HCT116 (cell line): ENCODE measurements around the gene HOXC13. TPM values are rescaled to one million over a fixed set of nuclear protein-coding genes. Genes with fewer than 3 reads are reported as not detected.

Experiments used
- ATAC-seq: fragments of 200-7000 bp; cut with Tn5 transposase; 2 replicates; pipeline ENCODE4 v1.9.1; 2020; ENCODE audit warnings: mild to moderate bottlenecking, moderate library complexity
- BruUV-seq: library from RNA; stranded (reverse); fragments of 400-500 nt; replicated peaks from 2 replicates; lab custom pipeline; 2021; lab: Mats Ljungman, UMichigan
- CTCF ChIA-PET: fragments of 300-600 bp; sonication (Branson Sonifier 250); formaldehyde crosslinking; loops from one replicate; lab custom pipeline; 2021; ENCODE audit warnings: antibody characterized with exemption; lab: Charles Lee
- POLR2A ChIA-PET: fragments of 300-600, 350-600 bp; sonication (Branson Sonifier 250); formaldehyde crosslinking; loops from one replicate; lab custom pipeline; 2021; ENCODE audit warnings: antibody characterized with exemption; lab: Charles Lee
- RAD21 ChIA-PET, 2 experiments: fragments of 300-600 bp; sonication (Branson Sonifier 250); formaldehyde crosslinking; loops; one replicate each; lab custom pipeline; 2023; ENCODE audit warnings: low total read pairs in 2 of 2; ENCODE audit not compliant: uncharacterized antibody in 2 of 2, unreplicated experiment in 2 of 2, low non-redundant PET in 1 of 2; lab: Charles Lee
- DNase-seq: peaks from one replicate; pipeline ENCODE4 v3.0.0-alpha.2; 2010; ENCODE audit warnings: low read depth, low spot score
- H2AFZ ChIP-seq: fragments of 200-600 bp; shearing (Covaris generic), sonication (generic); 2 replicates; pipeline ENCODE4 v1.6.1; 2017; ENCODE audit warnings: low read depth, mixed run types, mixed read lengths, antibody characterized with exemption, low read length; ENCODE audit not compliant: poor library complexity, severe bottlenecking
- H3K27ac ChIP-seq: 2 replicates; pipeline ENCODE4 v1.5.1; 2012; ENCODE audit warnings: low read depth, low read length
- H3K27me3 ChIP-seq: fragments of 200-600 bp; sonication (generic); 2 replicates; pipeline ENCODE4 v1.6.1; 2016; ENCODE audit warnings: mixed run types, low read length, mixed read lengths; ENCODE audit not compliant: insufficient read depth
- H3K36me3 ChIP-seq, 2 experiments: fragments of 200-500 bp in 1 of 2; fragments of 200-600 bp in 1 of 2; sonication (Bioruptor generic) in 1 of 2; sonication (generic) in 1 of 2; 2 replicates each; pipeline versions ENCODE4 v1.5.1 to v1.6.1; 2014 to 2016; ENCODE audit warnings: low read length in 2 of 2, inconsistent platforms in 1 of 2, mixed read lengths in 1 of 2, mixed run types in 1 of 2; ENCODE audit not compliant: insufficient read depth in 2 of 2, control insufficient read depth in 1 of 2
- H3K4me1 ChIP-seq, 2 experiments: fragments of 200-600 bp in 1 of 2; sonication (generic) in 1 of 2; 2 replicates each; pipeline versions ENCODE4 v1.5.1 to v1.6.1; 2012 to 2017; ENCODE audit warnings: low read length in 2 of 2, inconsistent platforms in 1 of 2, mild to moderate bottlenecking in 1 of 2, mixed read lengths in 1 of 2, mixed run types in 1 of 2, moderate library complexity in 1 of 2; ENCODE audit not compliant: insufficient read depth in 2 of 2, control insufficient read depth in 1 of 2
- H3K4me2 ChIP-seq: fragments of 200-600 bp; sonication (generic); 2 replicates; pipeline ENCODE4 v1.6.1; 2017; ENCODE audit warnings: mixed run types, low read length, mixed read lengths
- H3K4me3 ChIP-seq, 2 experiments: fragments of 200-600 bp in 1 of 2; sonication (generic) in 1 of 2; replicated peaks in 1 of 2; 2 replicates each; pipeline ENCODE4 v1.5.1; 2011 to 2016; ENCODE audit warnings: low read length in 2 of 2, control low read depth in 1 of 2, low read depth in 1 of 2, mild to moderate bottlenecking in 1 of 2, mixed read lengths in 1 of 2, mixed run types in 1 of 2
- H3K79me2 ChIP-seq: fragments of 200-600 bp; sonication (generic); 2 replicates; pipeline ENCODE4 v1.6.1; 2017; ENCODE audit warnings: mild to moderate bottlenecking, mixed run types, low read length, moderate library complexity, mixed read lengths; ENCODE audit not compliant: insufficient read depth
- H3K9ac ChIP-seq: fragments of 200-600 bp; sonication (generic); 2 replicates; pipeline ENCODE4 v1.6.1; 2016; ENCODE audit warnings: low read length, mixed read lengths
- H3K9me2 ChIP-seq: fragments of 200-600 bp; sonication (generic), shearing (Covaris generic); 2 replicates; pipeline ENCODE4 v1.6.1; 2017; ENCODE audit warnings: mixed run types, mild to moderate bottlenecking, moderate library complexity; ENCODE audit not compliant: insufficient read depth
- H3K9me3 ChIP-seq, 2 experiments: fragments of 200-500 bp in 1 of 2; fragments of 200-600 bp in 1 of 2; sonication (Bioruptor generic) in 1 of 2; sonication (generic) in 1 of 2; 2 replicates each; pipeline ENCODE4 v1.6.1; 2014 to 2017; ENCODE audit warnings: low read length in 2 of 2, mixed read lengths in 2 of 2, inconsistent platforms in 1 of 2, low read depth in 1 of 2, mild to moderate bottlenecking in 1 of 2, mixed run types in 1 of 2, moderate library complexity in 1 of 2; ENCODE audit not compliant: control insufficient read depth in 1 of 2, insufficient read depth in 1 of 2
- H4K20me1 ChIP-seq: fragments of 200-600 bp; sonication (generic), shearing (Covaris generic); 2 replicates; pipeline ENCODE4 v1.6.1; 2017; ENCODE audit warnings: mixed run types, mild to moderate bottlenecking, moderate library complexity; ENCODE audit not compliant: insufficient read depth
- CBX3 ChIP-seq: IDR thresholded peaks from 2 replicates; pipeline ENCODE4 v1.6.1; 2012; ENCODE audit warnings: low read depth
- EGR1 ChIP-seq: IDR thresholded peaks from 2 replicates; pipeline ENCODE4 v1.6.1; 2012; ENCODE audit warnings: low read depth
- ELF1 ChIP-seq: IDR thresholded peaks from 2 replicates; pipeline ENCODE4 v1.6.1; 2012; ENCODE audit warnings: low read depth, borderline replicate concordance
- EZH2 ChIP-seq: fragments of 200-600 bp; sonication (generic); IDR thresholded peaks from 2 replicates; pipeline ENCODE4 v1.6.1; 2017; ENCODE audit warnings: antibody characterized with exemption, mixed run types
- EZH2phosphoT487 ChIP-seq: fragments of 200-600 bp; IDR thresholded peaks from 2 replicates; pipeline ENCODE4 v1.6.1; 2018; ENCODE audit warnings: antibody characterized with exemption, borderline replicate concordance
- JUND ChIP-seq: IDR thresholded peaks from 2 replicates; pipeline ENCODE4 v1.6.1; 2012
- POLR2AphosphoS5 ChIP-seq: IDR thresholded peaks from 2 replicates; pipeline ENCODE4 v1.6.1; 2011; ENCODE audit warnings: mild to moderate bottlenecking, low read depth, low read length, moderate library complexity
- RAD21 ChIP-seq: IDR thresholded peaks from 2 replicates; pipeline ENCODE4 v1.6.1; 2012; ENCODE audit warnings: low read depth, mild to moderate bottlenecking
- SRF ChIP-seq: IDR thresholded peaks from 2 replicates; pipeline ENCODE4 v1.6.1; 2012; ENCODE audit warnings: low read depth
- ZFX ChIP-seq: fragments of 450-650 bp; IDR thresholded peaks from 2 replicates; pipeline ENCODE4 v1.6.1; 2017
- ZNF274 ChIP-seq: fragments of 200-500 bp; sonication (Bioruptor generic); IDR thresholded peaks from 2 replicates; pipeline ENCODE4 v1.6.1; 2014; ENCODE audit warnings: mild to moderate bottlenecking, low read depth, low read length, inconsistent platforms
- intact Hi-C: fragments of 100-400 bp; cut with micrococcal nuclease; formaldehyde crosslinking; loops from 2 replicates; pipeline ENCODE4 v1.10.0; 2022
- total RNA-seq: library from RNA; stranded (reverse); gene quantifications from one replicate; pipeline ENCODE4 v1.2.1, GENCODE V29; 2021; ENCODE audit not compliant: unreplicated experiment
- TF ChIP-seq, protein P1 (sequence below): IDR thresholded peaks from 2 replicates; pipeline ENCODE4 v1.6.1; 2012; ENCODE audit warnings: low read depth
- TF ChIP-seq, protein P2 (sequence below): IDR thresholded peaks from 2 replicates; pipeline ENCODE4 v1.6.1; 2011; ENCODE audit warnings: mild to moderate bottlenecking, low read length, moderate library complexity; ENCODE audit not compliant: insufficient replicate concordance; ENCODE audit errors: extremely low read depth

Gene HOXC13
- total RNA-seq, 1 experiment from 2014 or later = 3.8 TPM

DNA sequence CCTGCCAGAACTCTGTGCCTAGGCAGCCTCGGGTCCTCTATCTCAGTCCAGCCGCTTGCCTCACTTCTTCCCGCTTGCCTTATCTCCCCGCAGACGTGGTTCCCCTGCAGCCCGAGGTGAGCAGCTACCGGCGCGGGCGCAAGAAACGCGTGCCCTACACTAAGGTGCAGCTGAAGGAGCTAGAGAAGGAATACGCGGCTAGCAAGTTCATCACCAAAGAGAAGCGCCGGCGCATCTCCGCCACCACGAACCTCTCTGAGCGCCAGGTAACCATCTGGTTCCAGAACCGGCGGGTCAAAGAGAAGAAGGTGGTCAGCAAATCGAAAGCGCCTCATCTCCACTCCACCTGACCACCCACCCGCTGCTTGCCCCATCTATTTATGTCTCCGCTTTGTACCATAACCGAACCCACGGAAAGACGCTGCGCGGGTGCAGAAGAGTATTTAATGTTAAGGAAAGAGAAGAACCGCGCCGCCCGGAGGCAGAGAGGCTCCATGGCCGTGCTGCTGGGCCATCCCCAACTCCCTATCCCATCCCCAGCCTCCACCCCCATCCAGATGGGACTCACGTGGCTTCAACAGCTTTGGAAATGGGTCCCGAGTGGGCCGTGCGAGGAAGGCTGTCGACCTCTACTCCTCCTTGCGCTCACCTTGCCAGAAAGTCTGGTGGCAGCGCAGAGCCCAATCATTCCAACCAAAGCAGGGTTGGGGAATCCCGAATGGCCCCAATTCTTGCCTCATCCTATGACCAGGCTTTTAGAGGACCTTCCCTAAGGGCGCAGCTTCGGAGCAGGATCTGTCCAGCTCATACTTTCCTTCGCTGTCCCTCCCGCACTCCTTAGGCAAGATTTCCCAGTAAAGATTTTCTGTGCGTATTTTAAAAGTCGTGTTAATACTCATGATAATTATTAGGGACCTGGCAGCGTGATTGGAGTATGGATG is 6.5 kb downstream of the HOXC13 start (continued):
- TF ChIP-seq, protein P1, sequence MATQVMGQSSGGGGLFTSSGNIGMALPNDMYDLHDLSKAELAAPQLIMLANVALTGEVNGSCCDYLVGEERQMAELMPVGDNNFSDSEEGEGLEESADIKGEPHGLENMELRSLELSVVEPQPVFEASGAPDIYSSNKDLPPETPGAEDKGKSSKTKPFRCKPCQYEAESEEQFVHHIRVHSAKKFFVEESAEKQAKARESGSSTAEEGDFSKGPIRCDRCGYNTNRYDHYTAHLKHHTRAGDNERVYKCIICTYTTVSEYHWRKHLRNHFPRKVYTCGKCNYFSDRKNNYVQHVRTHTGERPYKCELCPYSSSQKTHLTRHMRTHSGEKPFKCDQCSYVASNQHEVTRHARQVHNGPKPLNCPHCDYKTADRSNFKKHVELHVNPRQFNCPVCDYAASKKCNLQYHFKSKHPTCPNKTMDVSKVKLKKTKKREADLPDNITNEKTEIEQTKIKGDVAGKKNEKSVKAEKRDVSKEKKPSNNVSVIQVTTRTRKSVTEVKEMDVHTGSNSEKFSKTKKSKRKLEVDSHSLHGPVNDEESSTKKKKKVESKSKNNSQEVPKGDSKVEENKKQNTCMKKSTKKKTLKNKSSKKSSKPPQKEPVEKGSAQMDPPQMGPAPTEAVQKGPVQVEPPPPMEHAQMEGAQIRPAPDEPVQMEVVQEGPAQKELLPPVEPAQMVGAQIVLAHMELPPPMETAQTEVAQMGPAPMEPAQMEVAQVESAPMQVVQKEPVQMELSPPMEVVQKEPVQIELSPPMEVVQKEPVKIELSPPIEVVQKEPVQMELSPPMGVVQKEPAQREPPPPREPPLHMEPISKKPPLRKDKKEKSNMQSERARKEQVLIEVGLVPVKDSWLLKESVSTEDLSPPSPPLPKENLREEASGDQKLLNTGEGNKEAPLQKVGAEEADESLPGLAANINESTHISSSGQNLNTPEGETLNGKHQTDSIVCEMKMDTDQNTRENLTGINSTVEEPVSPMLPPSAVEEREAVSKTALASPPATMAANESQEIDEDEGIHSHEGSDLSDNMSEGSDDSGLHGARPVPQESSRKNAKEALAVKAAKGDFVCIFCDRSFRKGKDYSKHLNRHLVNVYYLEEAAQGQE = no peak
- TF ChIP-seq POLR2AphosphoS5 (no peak), EZH2phosphoT487 (no peak), JUND (no peak), ZNF274 (no peak)

DNA sequence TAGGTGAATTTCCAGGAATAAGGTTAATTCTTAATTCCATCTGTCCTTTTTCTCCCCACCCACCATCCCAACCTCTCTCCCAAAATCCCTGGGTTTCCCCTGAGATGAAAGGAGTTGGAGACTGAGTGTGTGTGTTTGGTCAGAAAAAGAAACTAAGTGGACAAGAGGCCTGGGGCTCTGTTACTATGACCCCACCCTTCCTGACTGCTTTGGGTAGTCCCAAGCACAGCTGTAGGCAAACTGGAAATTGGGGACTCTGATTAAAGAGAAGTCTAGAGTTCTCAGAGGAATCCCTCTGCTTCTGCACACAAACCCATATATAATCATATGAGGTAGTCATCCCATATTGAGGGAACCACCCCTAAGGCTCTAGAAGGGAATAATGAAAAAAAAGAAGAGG is 9.1 kb downstream of the HOXC13 start:
- Histone ChIP-seq H3K9me3 (no peaks in the 10 kb centered on the region), H4K20me1 (no peaks in the 10 kb centered on the region), H3K79me2 (no peaks in the 10 kb centered on the region), H3K36me3 (no peaks in the 10 kb centered on the region), H3K27me3 (no peaks in the 10 kb centered on the region), H3K9ac (no peak overlapping the region), H2AFZ (no peak overlapping the region), H3K9me2 (no peaks in the 10 kb centered on the region), H3K4me3 (no peak overlapping the region), H3K4me1 (peaks cover 4 to 5% of the 10 kb centered on the region in 2 experiments), H3K4me2 (no peak overlapping the region), H3K27ac (no peak overlapping the region)
- RAD21 ChIA-PET = no interaction called here
- intact Hi-C loops = no loop called here
- DNase-seq (no peak), ATAC-seq (no peak)
- no TSS peak for BruUV-seq
- CTCF ChIA-PET = no interaction called here
- POLR2A ChIA-PET = no interaction called here
- TF ChIP-seq, protein P2, sequence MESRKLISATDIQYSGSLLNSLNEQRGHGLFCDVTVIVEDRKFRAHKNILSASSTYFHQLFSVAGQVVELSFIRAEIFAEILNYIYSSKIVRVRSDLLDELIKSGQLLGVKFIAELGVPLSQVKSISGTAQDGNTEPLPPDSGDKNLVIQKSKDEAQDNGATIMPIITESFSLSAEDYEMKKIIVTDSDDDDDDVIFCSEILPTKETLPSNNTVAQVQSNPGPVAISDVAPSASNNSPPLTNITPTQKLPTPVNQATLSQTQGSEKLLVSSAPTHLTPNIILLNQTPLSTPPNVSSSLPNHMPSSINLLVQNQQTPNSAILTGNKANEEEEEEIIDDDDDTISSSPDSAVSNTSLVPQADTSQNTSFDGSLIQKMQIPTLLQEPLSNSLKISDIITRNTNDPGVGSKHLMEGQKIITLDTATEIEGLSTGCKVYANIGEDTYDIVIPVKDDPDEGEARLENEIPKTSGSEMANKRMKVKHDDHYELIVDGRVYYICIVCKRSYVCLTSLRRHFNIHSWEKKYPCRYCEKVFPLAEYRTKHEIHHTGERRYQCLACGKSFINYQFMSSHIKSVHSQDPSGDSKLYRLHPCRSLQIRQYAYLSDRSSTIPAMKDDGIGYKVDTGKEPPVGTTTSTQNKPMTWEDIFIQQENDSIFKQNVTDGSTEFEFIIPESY = no peak
- TF ChIP-seq ZFX = no peak
- TF ChIP-seq ELF1 = no peak
- TF ChIP-seq EGR1 = no peak
- no peak for TF ChIP-seq EZH2
- no peak for TF ChIP-seq SRF
- no peak for TF ChIP-seq CBX3
- TF ChIP-seq, protein P1 = no peak
- no peak for TF ChIP-seq RAD21
- TF ChIP-seq JUND = no peak
- no peak for TF ChIP-seq EZH2phosphoT487
